Measurements from ENCODE around the gene DNAH6.

DNAH6 gene

GRCh38 chr2:84700006-84700405 lies 183.7 kb downstream of the DNAH6 start:
- DNase-seq (ENCODE audit: low spot score), result no peak

- DNase-seq (ENCODE audit: low spot score), result peak; percentile 16
Measured at GRCh38 chr2:84701880-84702279, 185.6 kb downstream of the DNAH6 start.

GRCh38 chr2:84702941-84703340 lies 186.6 kb downstream of the DNAH6 start:
- DNase-seq (ENCODE audit: low spot score), result no peak

GRCh38 chr2:84703831-84704230 lies 187.5 kb downstream of the DNAH6 start:
- no peak for DNase-seq (ENCODE audit: low spot score)

- DNase-seq (ENCODE audit: low spot score), result no peak
Measured at GRCh38 chr2:84704505-84705244, 188.4 kb downstream of the DNAH6 start.

- DNase-seq (ENCODE audit: low spot score), result no peak
Measured at GRCh38 chr2:84705858-84706257, 189.6 kb downstream of the DNAH6 start.

GRCh38 chr2:84708442-84708841 lies 192.1 kb downstream of the DNAH6 start:
- no peak for DNase-seq (ENCODE audit: low spot score)

GRCh38 chr2:84711651-84712050 lies 195.4 kb downstream of the DNAH6 start:
- DNase-seq (ENCODE audit: low spot score), result no peak

GRCh38 chr2:84713441-84713840 lies 197.1 kb downstream of the DNAH6 start:
- peak; percentile 6 for DNase-seq (ENCODE audit: low spot score)

GRCh38 chr2:84716564-84716963 lies 200.3 kb downstream of the DNAH6 start:
- DNase-seq (ENCODE audit: low spot score), result no peak

- no peak for DNase-seq (ENCODE audit: low spot score)
Measured at GRCh38 chr2:84717302-84717701, 201.0 kb downstream of the DNAH6 start.

GRCh38 chr2:84719434-84719833 lies 203.1 kb downstream of the DNAH6 start:
- DNase-seq (ENCODE audit: low spot score), result no peak

- no peak for DNase-seq (ENCODE audit: low spot score)
Measured at GRCh38 chr2:84723831-84724230, 207.5 kb downstream of the DNAH6 start.

GRCh38 chr2:84725717-84726116 lies 209.4 kb downstream of the DNAH6 start:
- no peak for DNase-seq (ENCODE audit: low spot score)

GRCh38 chr2:84727315-84727714 lies 211.0 kb downstream of the DNAH6 start:
- no peak for DNase-seq (ENCODE audit: low spot score)

- no peak for DNase-seq (ENCODE audit: low spot score)
Measured at GRCh38 chr2:84729224-84729623, 212.9 kb downstream of the DNAH6 start.

GRCh38 chr2:84731185-84731584 lies 214.9 kb downstream of the DNAH6 start:
- no peak for DNase-seq (ENCODE audit: low spot score)

- DNase-seq (ENCODE audit: low spot score), result no peak
Measured at GRCh38 chr2:84732897-84733778, 216.8 kb downstream of the DNAH6 start.

- no peak for DNase-seq (ENCODE audit: low spot score)
Measured at GRCh38 chr2:84735389-84735788, 219.1 kb downstream of the DNAH6 start.

- DNase-seq (ENCODE audit: low spot score), result peak; percentile 30
Measured at GRCh38 chr2:84741182-84741822, 225.0 kb downstream of the DNAH6 start.

GRCh38 chr2:84748341-84748740 lies 232.0 kb downstream of the DNAH6 start:
- DNase-seq (ENCODE audit: low spot score), result no peak

GRCh38 chr2:84749442-84749841 lies 233.1 kb downstream of the DNAH6 start:
- no peak for DNase-seq (ENCODE audit: low spot score)

- DNase-seq (ENCODE audit: low spot score), result no peak
Measured at GRCh38 chr2:84755096-84755495, 238.8 kb downstream of the DNAH6 start.
